Measurements from ENCODE around the gene ALX4.

ALX4 gene

GRCh38 chr11:44300844-44301563, 8.9 kb downstream of the ALX4 start:
- DNase-seq (ENCODE audit: low read depth, low spot score), result no peak

GRCh38 chr11:44298862-44299261, 11.1 kb downstream of the ALX4 start:
- no peak for DNase-seq (ENCODE audit: low read depth, low spot score)

DNA sequence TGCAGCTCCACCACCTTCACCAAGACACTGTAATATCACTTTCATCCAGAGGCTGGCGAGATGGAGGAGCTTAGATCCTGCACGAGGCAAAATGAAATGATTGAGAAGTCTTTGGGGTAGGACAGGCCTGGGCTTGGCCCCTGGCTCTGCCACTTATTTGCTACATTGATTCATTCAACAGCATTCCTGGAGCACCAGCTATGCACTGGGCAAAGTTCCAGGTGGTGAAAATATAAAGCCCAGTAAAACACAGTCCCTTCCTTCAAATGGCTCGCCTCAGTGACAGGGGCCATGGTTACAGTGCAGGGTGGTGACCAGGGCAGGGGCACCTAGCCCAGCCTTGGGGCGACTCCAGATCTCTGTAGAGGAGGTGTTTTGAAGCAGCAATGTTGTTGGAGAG, 19.7 kb downstream of the ALX4 start:
- DNase-seq (ENCODE audit: low read depth, low spot score), result no peak

- no peak for DNase-seq (ENCODE audit: low read depth, low spot score)
These were observed 21.8 kb downstream of the ALX4 start for GRCh38 chr11:44288133-44288526.

- no peak for DNase-seq (ENCODE audit: low read depth, low spot score)
These were observed 23.0 kb downstream of the ALX4 start for GRCh38 chr11:44286911-44287310.

GRCh38 chr11:44286268-44286880, 23.6 kb downstream of the ALX4 start:
- no peak for DNase-seq (ENCODE audit: low read depth, low spot score)

GRCh38 chr11:44285756-44286155, 24.2 kb downstream of the ALX4 start:
- no peak for DNase-seq (ENCODE audit: low read depth, low spot score)

- DNase-seq (ENCODE audit: low read depth, low spot score), result no peak
These were observed 27.3 kb downstream of the ALX4 start for GRCh38 chr11:44282620-44283019.

GRCh38 chr11:44281151-44281550, 28.8 kb downstream of the ALX4 start:
- no peak for DNase-seq (ENCODE audit: low read depth, low spot score)

DNA sequence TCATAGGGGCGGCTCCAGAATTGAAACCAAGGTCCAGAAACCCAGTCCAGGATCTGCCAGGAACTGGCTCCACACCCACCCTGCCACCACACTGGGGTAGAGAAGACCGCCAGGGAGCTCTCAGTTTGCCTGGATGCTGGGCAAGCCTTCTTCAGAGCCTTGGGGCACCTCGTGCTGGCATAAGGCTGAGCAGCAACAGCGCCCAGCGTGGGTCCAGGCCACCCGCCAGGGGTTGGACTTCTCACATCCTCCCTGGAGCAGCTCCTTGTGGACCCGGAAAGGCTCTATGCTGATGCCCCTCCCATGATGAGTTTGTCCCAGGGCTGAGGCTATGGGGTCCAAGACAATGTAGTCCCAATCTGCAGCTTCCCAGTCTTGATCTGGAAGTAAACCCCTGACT, 29.7 kb downstream of the ALX4 start:
- DNase-seq (ENCODE audit: low read depth, low spot score), result no peak

DNA sequence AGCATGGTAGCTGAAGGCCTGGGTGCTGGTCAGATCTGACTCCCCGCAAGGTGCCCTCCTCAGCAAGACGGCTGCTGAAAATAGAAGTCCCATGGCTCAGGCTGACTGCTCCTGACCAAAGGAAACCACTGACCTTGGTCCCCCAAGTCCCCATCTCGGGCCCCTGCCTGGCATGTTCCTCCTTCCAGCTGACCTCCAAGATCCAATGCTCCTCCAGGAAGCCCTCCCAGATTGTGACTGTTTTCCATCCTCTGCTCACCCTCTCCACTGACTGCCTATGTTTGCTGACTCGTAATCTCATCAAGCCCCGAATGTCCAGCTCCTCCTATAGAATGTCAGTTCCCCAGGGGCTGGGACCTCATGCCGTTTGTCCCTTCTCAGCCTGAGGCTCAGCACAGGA, 30.5 kb downstream of the ALX4 start:
- no peak for DNase-seq (ENCODE audit: low read depth, low spot score)

DNA sequence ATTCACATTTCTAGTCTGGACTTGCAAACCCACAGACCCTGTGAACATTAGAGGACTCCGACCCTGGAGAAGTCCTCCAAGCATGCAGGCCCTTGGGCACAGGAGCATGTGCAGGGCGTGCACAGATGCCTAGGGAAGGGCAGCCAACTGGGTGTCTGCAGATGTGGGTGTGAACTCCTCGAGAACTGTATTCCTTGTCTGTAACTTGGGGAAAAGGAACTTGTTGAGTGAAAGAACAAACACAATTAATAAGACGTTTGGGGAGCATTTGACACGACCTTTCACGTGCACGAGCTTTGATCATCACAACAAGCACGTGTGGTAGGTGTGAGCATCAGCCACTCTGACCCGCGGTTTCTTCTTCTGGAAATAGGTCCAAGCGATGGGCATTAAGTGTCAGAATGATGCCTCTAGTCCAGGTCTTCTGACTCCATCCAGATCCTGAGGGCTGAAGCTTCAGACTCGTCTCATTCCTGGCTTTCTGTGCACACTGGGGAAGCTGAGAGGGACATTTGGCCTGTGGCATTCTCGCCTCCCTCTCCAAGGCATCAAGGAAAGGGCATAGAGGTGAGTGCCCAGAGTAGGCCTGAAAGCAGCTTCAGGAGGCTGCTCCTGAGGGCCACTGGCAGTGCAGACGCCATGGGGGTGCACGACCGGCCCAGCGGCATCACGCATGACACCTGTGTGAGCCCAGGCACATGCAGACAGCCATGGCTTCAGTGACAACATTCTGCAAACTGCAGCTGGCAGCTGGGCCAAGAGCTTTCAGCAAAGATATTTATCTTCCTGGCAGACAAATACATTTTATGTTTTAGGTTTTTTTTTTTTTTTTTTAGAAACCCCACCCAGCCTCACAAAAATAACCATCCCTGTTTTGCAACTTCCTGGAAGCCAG, 32.5 kb downstream of the ALX4 start:
- DNase-seq (ENCODE audit: low read depth, low spot score), result no peak

- DNase-seq (ENCODE audit: low read depth, low spot score), result no peak
These were observed 33.9 kb downstream of the ALX4 start for GRCh38 chr11:44275961-44276550.

- no peak for DNase-seq (ENCODE audit: low read depth, low spot score)
These were observed 34.7 kb downstream of the ALX4 start for GRCh38 chr11:44275241-44275640.

DNA sequence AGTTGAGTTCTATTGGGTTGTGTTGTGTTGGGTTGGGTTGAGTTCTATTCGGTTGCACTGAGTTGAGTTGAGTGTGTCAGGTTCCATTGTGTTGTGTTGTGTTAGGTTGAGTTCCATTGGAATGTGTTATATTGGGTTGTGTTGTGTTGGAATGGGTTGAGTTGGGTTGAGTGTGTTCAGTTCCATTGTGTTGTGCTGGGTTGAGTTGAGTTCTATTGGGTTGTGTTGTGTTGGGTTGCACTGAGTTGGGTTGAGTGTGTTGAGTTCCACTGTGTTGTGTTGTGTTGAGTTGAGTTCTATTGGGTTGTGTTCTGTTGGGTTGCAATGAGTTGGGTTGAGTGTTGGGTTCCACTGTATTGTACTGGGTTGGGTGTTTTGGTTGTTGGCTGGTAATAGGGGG, 35.5 kb downstream of the ALX4 start:
- no peak for DNase-seq (ENCODE audit: low read depth, low spot score)

DNA sequence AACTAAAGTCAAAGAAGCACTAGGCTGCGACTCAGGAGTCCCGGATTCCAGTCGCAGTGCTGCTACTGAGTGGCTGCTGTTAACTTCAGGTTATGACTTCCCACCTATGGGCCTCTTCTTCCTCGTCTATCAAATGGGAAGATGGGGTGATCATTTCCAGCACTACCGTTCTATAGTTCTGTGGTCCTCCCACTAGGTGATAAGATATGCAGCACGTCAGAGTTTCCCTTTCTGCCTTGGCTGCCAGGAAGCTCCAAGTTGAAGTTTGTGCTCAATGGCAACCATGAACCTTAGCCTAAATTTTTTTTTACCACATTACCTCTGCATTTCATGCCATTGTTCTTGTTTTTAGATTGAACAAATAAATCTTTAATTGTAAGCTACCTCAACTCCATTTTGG, 38.7 kb downstream of the ALX4 start:
- DNase-seq (ENCODE audit: low read depth, low spot score), result no peak

GRCh38 chr11:44270403-44271273, 39.3 kb downstream of the ALX4 start:
- no peak for DNase-seq (ENCODE audit: low read depth, low spot score)

- DNase-seq (ENCODE audit: low read depth, low spot score), result no peak
These were observed 40.3 kb downstream of the ALX4 start for GRCh38 chr11:44269369-44270351.

DNA sequence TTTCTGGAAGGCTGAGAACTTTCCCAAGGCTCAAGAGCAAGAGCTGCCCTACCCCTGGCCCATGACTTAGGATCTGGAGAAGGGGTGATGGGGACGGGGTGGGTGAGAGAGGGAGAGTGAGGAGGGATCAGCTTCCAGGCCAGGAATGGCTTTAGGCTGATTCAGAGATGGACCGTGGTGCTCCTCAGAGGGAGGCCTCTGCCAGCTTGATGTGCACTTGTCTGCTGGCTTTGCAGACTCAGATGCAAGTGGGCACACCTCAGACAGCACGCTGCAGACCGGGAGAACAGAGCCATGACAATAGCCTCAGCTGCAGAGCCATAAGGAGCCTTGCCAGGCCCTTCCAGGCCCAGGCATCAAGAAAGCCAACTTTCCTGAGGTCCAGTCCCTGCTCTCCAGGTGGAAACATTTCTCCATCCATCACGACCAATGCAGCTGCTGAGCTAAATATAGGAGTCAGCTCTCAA, 41.3 kb downstream of the ALX4 start:
- DNase-seq (ENCODE audit: low read depth, low spot score), result no peak
